HepG2 (cell line): ENCODE measurements around the gene GADD45GIP1. TPM values are rescaled to one million over a fixed set of nuclear protein-coding genes. Genes with fewer than 3 reads are reported as not detected.
A peak's percentile ranks its signal among the peaks of the same experiment; 100 is the strongest.

ENCODE experiments used
- ATAC-seq: fragments of 200-7000 bp; cut with Tn5 transposase; 3 replicates; pipeline ENCODE4 v1.9.1; 2020; ENCODE audit warnings: mild to moderate bottlenecking, moderate library complexity
- BruUV-seq: library from RNA; stranded (reverse); fragments of 400-500 nt; replicated peaks from 2 replicates; lab custom pipeline; 2021; lab: Mats Ljungman, UMichigan
- CTCF ChIA-PET: fragments of 300-600 bp; formaldehyde crosslinking; extraction: SDS; loops from one replicate; lab custom pipeline; 2021; ENCODE audit warnings: low total read pairs, inconsistent platforms, low intra/inter-chr PET ratio; lab: Yijun Ruan, JAX
- POLR2A ChIA-PET: fragments of 350-600 bp; sonication (Branson Sonifier 250); formaldehyde crosslinking; loops from one replicate; lab custom pipeline; 2020; ENCODE audit warnings: antibody characterized with exemption, inconsistent platforms; lab: Yijun Ruan, JAX
- DNase-seq: peaks from one replicate; pipeline ENCODE4 v3.0.0-alpha.2; 2015; ENCODE audit warnings: low spot score
- FAIRE-seq: peaks from 3 replicates; lab custom pipeline; 2011; peaks lifted over from hg19 to GRCh38; lab: Jason Lieb, UNC
- H2AFZ ChIP-seq: one replicate; pipeline ENCODE4 v1.6.1; 2011; ENCODE audit warnings: low read length, inconsistent platforms
- H3K27ac ChIP-seq: fragments of 300-600 bp; 3 replicates; pipeline ENCODE4 v1.8.0; 2011; ENCODE audit warnings: mixed run types, mild to moderate bottlenecking, mixed read lengths, low read length, inconsistent platforms; ENCODE audit not compliant: insufficient read depth; ENCODE audit errors: extremely low read length
- H3K27me3 ChIP-seq, 2 experiments: fragments of 200-600 bp in 1 of 2; 2 replicates in 1 of 2; 3 replicates in 1 of 2; pipeline versions ENCODE4 v1.6.0 to v1.8.0; 2011; ENCODE audit warnings: low read length in 2 of 2, mild to moderate bottlenecking in 2 of 2, moderate library complexity in 2 of 2, inconsistent platforms in 1 of 2; ENCODE audit not compliant: insufficient read depth in 2 of 2, control insufficient read depth in 1 of 2
- H3K36me3 ChIP-seq, 2 experiments: fragments of 200-600 bp in 1 of 2; replicated peaks in 1 of 2; 2 replicates in 1 of 2; 3 replicates in 1 of 2; pipeline versions ENCODE4 v1.5.1 to v1.8.0; 2011; ENCODE audit warnings: low read length in 2 of 2, inconsistent platforms in 1 of 2; ENCODE audit not compliant: insufficient read depth in 2 of 2, control insufficient read depth in 1 of 2
- H3K4me1 ChIP-seq: 2 replicates; pipeline ENCODE4 v1.5.1; 2012; ENCODE audit warnings: low read length, inconsistent platforms; ENCODE audit not compliant: insufficient read depth
- H3K4me2 ChIP-seq: 2 replicates; pipeline ENCODE4 v1.6.0; 2011; ENCODE audit warnings: low read depth, low read length, inconsistent platforms
- H3K4me3 ChIP-seq, 3 experiments: fragments of 200-600 bp in 1 of 3; sonication (generic), shearing (Covaris generic) in 1 of 3; replicated peaks in 1 of 3; 2 replicates each; pipeline ENCODE4 v1.5.1; 2011 to 2016; ENCODE audit warnings: low read length in 3 of 3, inconsistent platforms in 2 of 3, low read depth in 2 of 3, mild to moderate bottlenecking in 2 of 3, control low read depth in 1 of 3, mixed read lengths in 1 of 3; ENCODE audit not compliant: insufficient read depth in 1 of 3
- H3K79me2 ChIP-seq: one replicate; pipeline ENCODE4 v1.6.1; 2011; ENCODE audit warnings: low read length, inconsistent platforms; ENCODE audit not compliant: insufficient read depth
- H3K9ac ChIP-seq: 2 replicates; pipeline ENCODE4 v1.6.0; 2011; ENCODE audit warnings: mild to moderate bottlenecking, low read depth, low read length, inconsistent platforms; ENCODE audit not compliant: insufficient read depth
- H3K9me3 ChIP-seq: 2 replicates; pipeline ENCODE4 v1.5.1; 2012; ENCODE audit warnings: mild to moderate bottlenecking, low read length
- H4K20me1 ChIP-seq: 2 replicates; pipeline ENCODE4 v1.6.0; 2011; ENCODE audit warnings: inconsistent platforms, mild to moderate bottlenecking, low read length, moderate library complexity; ENCODE audit not compliant: insufficient read depth
- FOXM1 ChIP-seq: sonication (generic); formaldehyde crosslinking; IDR thresholded peaks from 2 replicates; pipeline ENCODE4 v1.5.0; 2020; ENCODE audit warnings: missing genetic modification reagents
- HDAC6 ChIP-seq: fragments of 200-600 bp; sonication (generic); IDR thresholded peaks from 2 replicates; pipeline ENCODE4 v1.7.0; 2017; ENCODE audit warnings: mild to moderate bottlenecking, antibody characterized with exemption, low read length, low read depth
- MTF2 ChIP-seq: sonication (generic); formaldehyde crosslinking; IDR thresholded peaks from 2 replicates; pipeline ENCODE4 v1.5.0; 2020; ENCODE audit warnings: missing genetic modification reagents, borderline replicate concordance
- NR1H2 ChIP-seq: sonication (generic); formaldehyde crosslinking; IDR thresholded peaks from 2 replicates; pipeline ENCODE4 v1.8.1; 2022; ENCODE audit warnings: low read depth, missing genetic modification reagents, borderline replicate concordance
- POLR2A ChIP-seq, 2 experiments: IDR thresholded peaks; 2 replicates each; pipeline ENCODE4 v1.6.1; 2011; ENCODE audit warnings: low read depth in 2 of 2, low read length in 2 of 2, mild to moderate bottlenecking in 1 of 2, moderate library complexity in 1 of 2; ENCODE audit not compliant: insufficient read depth in 1 of 2
- POLR2AphosphoS5 ChIP-seq: IDR thresholded peaks from 2 replicates; pipeline ENCODE4 v1.6.1; 2012; ENCODE audit warnings: low read depth, low read length
- RARA ChIP-seq: IDR thresholded peaks from 2 replicates; pipeline ENCODE4 v1.6.1; 2016; ENCODE audit warnings: missing genetic modification reagents, missing compliant biosample characterization
- RBFOX2 ChIP-seq: fragments of 200-400 bp; formaldehyde crosslinking; IDR thresholded peaks from 2 replicates; pipeline ENCODE4 v1.6.1; 2017; ENCODE audit warnings: low read depth, mild to moderate bottlenecking, low read length
- RXRB ChIP-seq: IDR thresholded peaks from 2 replicates; pipeline ENCODE4 v1.6.1; 2016; ENCODE audit warnings: borderline replicate concordance, missing genetic modification reagents, missing compliant biosample characterization
- THAP11 ChIP-seq: IDR thresholded peaks from 2 replicates; pipeline ENCODE4 v1.6.1; 2016; ENCODE audit warnings: missing biosample characterization, missing genetic modification reagents
- TRAFD1 ChIP-seq: sonication (generic); formaldehyde crosslinking; IDR thresholded peaks from 2 replicates; pipeline ENCODE4 v1.5.1; 2020; ENCODE audit warnings: missing genetic modification reagents, mild to moderate bottlenecking, borderline replicate concordance
- ZHX2 ChIP-seq, 2 experiments: sonication (generic) in 1 of 2; formaldehyde crosslinking in 1 of 2; IDR thresholded peaks; 2 replicates each; pipeline versions ENCODE4 v1.6.1 to v1.9.0; 2014 to 2022; ENCODE audit warnings: antibody characterized with exemption in 1 of 2, borderline replicate concordance in 1 of 2, inconsistent platforms in 1 of 2, low read depth in 1 of 2, missing genetic modification reagents in 1 of 2
- ZNF761 ChIP-seq: sonication (generic); formaldehyde crosslinking; conservative IDR thresholded peaks from 2 replicates; pipeline ENCODE4 v1.4.0; 2020; ENCODE audit warnings: mild to moderate bottlenecking, missing genetic modification reagents
- WGBS: methylation state at CpG from one replicate; pipeline ENCODE4 v1.1.6; 2017; ENCODE audit warnings: low lambda C conversion rate; 5-methylcytosine and 5-hydroxymethylcytosine counted together
- in situ Hi-C: cut with HindIII; loops from 2 replicates; pipeline ENCODE4 v1.10.0; 2017; ENCODE audit warnings: low pct_unique_long_range_greater_than_20kb; ENCODE audit not compliant: extremely low pct_ligation_motif_present
- intact Hi-C: fragments of 100-400 bp; cut with micrococcal nuclease; formaldehyde crosslinking; loops from one replicate; pipeline ENCODE4 v1.10.0; 2022; ENCODE audit not compliant: unreplicated experiment
- polyA plus RNA-seq, 8 experiments: library from polyadenylated mRNA; depleted of rRNA in 3 of 8; stranded (reverse) in 7 of 8; unstranded in 1 of 8; fragments of >200 nt; fragmentation: Illumina TruSeq in 4 of 8; extraction: Trizol in 4 of 8; gene quantifications; 2 replicates each; pipeline versions ENCODE4 v1.2.1 to v1.2.3, GENCODE V29; 2011 to 2016; ENCODE audit warnings: low read depth in 4 of 8, missing spikeins in 1 of 8, mixed read lengths in 1 of 8; ENCODE audit not compliant: insufficient read depth in 1 of 8
- total RNA-seq, 5 experiments: library from RNA; depleted of rRNA; stranded (reverse); fragments of >200 nt; fragmentation: Illumina TruSeq; extraction: Trizol; gene quantifications; 2 replicates each; pipeline ENCODE4 v1.2.3, GENCODE V29; 2016; ENCODE audit warnings: low read depth in 1 of 5
- TF ChIP-seq, protein P1 (sequence below): sonication (generic); formaldehyde crosslinking; IDR thresholded peaks from 2 replicates; pipeline ENCODE4 v1.4.0; 2020; ENCODE audit warnings: missing genetic modification reagents, mild to moderate bottlenecking, borderline replicate concordance

GADD45GIP1 gene
- total and polyA plus RNA-seq, 2 of the 13 experiments (the other 11 are each of a cell fraction or from before 2014, with no cell fraction given) = 24.6 to 30.7 TPM

DNA sequence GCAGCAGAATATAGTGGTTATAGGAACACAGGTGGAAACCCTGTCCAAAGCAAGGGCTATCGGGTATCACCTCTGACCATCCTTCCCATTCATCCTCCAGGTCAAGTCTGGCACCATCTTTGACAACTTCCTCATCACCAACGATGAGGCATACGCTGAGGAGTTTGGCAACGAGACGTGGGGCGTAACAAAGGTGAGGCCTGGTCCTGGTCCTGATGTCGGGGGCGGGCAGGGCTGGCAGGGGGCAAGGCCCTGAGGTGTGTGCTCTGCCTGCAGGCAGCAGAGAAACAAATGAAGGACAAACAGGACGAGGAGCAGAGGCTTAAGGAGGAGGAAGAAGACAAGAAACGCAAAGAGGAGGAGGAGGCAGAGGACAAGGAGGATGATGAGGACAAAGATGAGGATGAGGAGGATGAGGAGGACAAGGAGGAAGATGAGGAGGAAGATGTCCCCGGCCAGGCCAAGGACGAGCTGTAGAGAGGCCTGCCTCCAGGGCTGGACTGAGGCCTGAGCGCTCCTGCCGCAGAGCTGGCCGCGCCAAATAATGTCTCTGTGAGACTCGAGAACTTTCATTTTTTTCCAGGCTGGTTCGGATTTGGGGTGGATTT, 13.5 kb downstream of the GADD45GIP1 start:
- H3K4me2 ChIP-seq = no peak overlapping the region
- peaks cover 0 to 5% of the 10 kb centered on the region in 2 experiments; a peak in 1 of 5 replicates for H3K27me3 ChIP-seq
- no peak overlapping the region for H3K9ac ChIP-seq
- FAIRE-seq (no peak), DNase-seq (no peak), ATAC-seq (no peak)
- ChIA-PET CTCF (no interaction called here), POLR2A (no interaction called here)
- peaks cover 13% of the 10 kb centered on the region for H4K20me1 ChIP-seq
- H3K27ac ChIP-seq = no peak overlapping the region
- H3K79me2 ChIP-seq = peaks cover 50% of the 10 kb centered on the region
- BruUV-seq = no TSS peak
- WGBS = 94% methylated on average over 18 of the region's 18 CpGs
- H2AFZ ChIP-seq = no peak overlapping the region
- H3K4me3 ChIP-seq = no peak overlapping the region
- in situ Hi-C loops (no loop called here), intact Hi-C loops (no loop called here)
- peaks cover 21 to 53% of the 10 kb centered on the region in 2 experiments for H3K36me3 ChIP-seq
- peaks cover 52% of the 10 kb centered on the region for H3K4me1 ChIP-seq
- no peaks in the 10 kb centered on the region for H3K9me3 ChIP-seq
- TF ChIP-seq, protein P1, sequence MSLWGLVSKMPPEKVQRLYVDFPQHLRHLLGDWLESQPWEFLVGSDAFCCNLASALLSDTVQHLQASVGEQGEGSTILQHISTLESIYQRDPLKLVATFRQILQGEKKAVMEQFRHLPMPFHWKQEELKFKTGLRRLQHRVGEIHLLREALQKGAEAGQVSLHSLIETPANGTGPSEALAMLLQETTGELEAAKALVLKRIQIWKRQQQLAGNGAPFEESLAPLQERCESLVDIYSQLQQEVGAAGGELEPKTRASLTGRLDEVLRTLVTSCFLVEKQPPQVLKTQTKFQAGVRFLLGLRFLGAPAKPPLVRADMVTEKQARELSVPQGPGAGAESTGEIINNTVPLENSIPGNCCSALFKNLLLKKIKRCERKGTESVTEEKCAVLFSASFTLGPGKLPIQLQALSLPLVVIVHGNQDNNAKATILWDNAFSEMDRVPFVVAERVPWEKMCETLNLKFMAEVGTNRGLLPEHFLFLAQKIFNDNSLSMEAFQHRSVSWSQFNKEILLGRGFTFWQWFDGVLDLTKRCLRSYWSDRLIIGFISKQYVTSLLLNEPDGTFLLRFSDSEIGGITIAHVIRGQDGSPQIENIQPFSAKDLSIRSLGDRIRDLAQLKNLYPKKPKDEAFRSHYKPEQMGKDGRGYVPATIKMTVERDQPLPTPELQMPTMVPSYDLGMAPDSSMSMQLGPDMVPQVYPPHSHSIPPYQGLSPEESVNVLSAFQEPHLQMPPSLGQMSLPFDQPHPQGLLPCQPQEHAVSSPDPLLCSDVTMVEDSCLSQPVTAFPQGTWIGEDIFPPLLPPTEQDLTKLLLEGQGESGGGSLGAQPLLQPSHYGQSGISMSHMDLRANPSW (CRISPR knock-in tag) = no peak
- no peak for TF ChIP-seq FOXM1 (CRISPR knock-in tag)
- TF ChIP-seq NR1H2 (CRISPR knock-in tag) = no peak
- TF ChIP-seq RXRB (CRISPR knock-in tag) = no peak
- 0 out of 4 replicates have a peak, but pooled peaks of 1 of the 2 experiments have one; percentile 33 for TF ChIP-seq POLR2A (IDR thresholded peaks at IDR 0.05; ENCODE audit: insufficient read depth in 1 of 2, low read depth in 2 of 2, low read length in 2 of 2)
- TF ChIP-seq HDAC6 = no peak
- TF ChIP-seq ZNF761 (CRISPR knock-in tag) = no peak
- no peak for TF ChIP-seq RARA (CRISPR knock-in tag)
- peak; percentile 26; the same call in 1 of the 2 replicates for TF ChIP-seq POLR2AphosphoS5
- peak; percentile 51; the same call in 1 of the 2 replicates for TF ChIP-seq RBFOX2
- TF ChIP-seq MTF2 = no peak
- TF ChIP-seq ZHX2 (IDR thresholded peaks at IDR 0.05; ENCODE audit: low read depth) = no peak
- TF ChIP-seq ZHX2 (CRISPR knock-in tag; IDR thresholded peaks at IDR 0.05; ENCODE audit: borderline replicate concordance) = no peak
- no peak for TF ChIP-seq THAP11
- no peak for TF ChIP-seq TRAFD1 (CRISPR knock-in tag)
